ENCODE data around the gene KCNN3.

The KCNN3 gene

GRCh38 chr1:154715385-154715784 is 154.7 kb downstream of the KCNN3 start:
- Histone ChIP-seq H3K4me3 (no peak overlapping the region), H3K27ac (no peak overlapping the region)
- TF ChIP-seq CTCF (IDR thresholded peaks at IDR 0.05): no peak
- no peak for DNase-seq (ENCODE audit: low spot score)

- TF ChIP-seq CTCF (IDR thresholded peaks at IDR 0.05): no peak
- Histone ChIP-seq H3K4me3 (no peak overlapping the region), H3K27ac (no peak overlapping the region)
- DNase-seq (ENCODE audit: low spot score): no peak
Observed at GRCh38 chr1:154714638-154715037, 155.4 kb downstream of the KCNN3 start.

GRCh38 chr1:154714052-154714623 is 155.9 kb downstream of the KCNN3 start:
- TF ChIP-seq CTCF (IDR thresholded peaks at IDR 0.05): no peak
- no peak overlapping the region for H3K27ac ChIP-seq
- no peak overlapping the region for H3K4me3 ChIP-seq
- no peak for DNase-seq (ENCODE audit: low spot score)

- TF ChIP-seq CTCF (IDR thresholded peaks at IDR 0.05): no peak
- Histone ChIP-seq H3K27ac (no peak overlapping the region), H3K4me3 (no peak overlapping the region)
- no peak for DNase-seq (ENCODE audit: low spot score)
Observed at GRCh38 chr1:154713005-154713404, 157.1 kb downstream of the KCNN3 start.

GRCh38 chr1:154712166-154712810 is 157.8 kb downstream of the KCNN3 start:
- H3K4me3 ChIP-seq: no peak overlapping the region
- no peak overlapping the region for H3K27ac ChIP-seq
- no peak for TF ChIP-seq CTCF (IDR thresholded peaks at IDR 0.05)
- DNase-seq (ENCODE audit: low spot score): no peak

GRCh38 chr1:154711416-154711815 is 158.7 kb downstream of the KCNN3 start:
- Histone ChIP-seq H3K27ac (no peak overlapping the region), H3K4me3 (no peak overlapping the region)
- TF ChIP-seq CTCF (IDR thresholded peaks at IDR 0.05): no peak
- no peak for DNase-seq (ENCODE audit: low spot score)

GRCh38 chr1:154710106-154710505 is 160.0 kb downstream of the KCNN3 start:
- DNase-seq (ENCODE audit: low spot score): no peak
- no peak overlapping the region for H3K4me3 ChIP-seq
- no peak for TF ChIP-seq CTCF (IDR thresholded peaks at IDR 0.05)
- H3K27ac ChIP-seq: no peak overlapping the region
